Measurements from ENCODE around the gene LIN37.
A peak's percentile ranks its signal among the peaks of the same experiment; 100 is the strongest.

Gene LIN37

DNA sequence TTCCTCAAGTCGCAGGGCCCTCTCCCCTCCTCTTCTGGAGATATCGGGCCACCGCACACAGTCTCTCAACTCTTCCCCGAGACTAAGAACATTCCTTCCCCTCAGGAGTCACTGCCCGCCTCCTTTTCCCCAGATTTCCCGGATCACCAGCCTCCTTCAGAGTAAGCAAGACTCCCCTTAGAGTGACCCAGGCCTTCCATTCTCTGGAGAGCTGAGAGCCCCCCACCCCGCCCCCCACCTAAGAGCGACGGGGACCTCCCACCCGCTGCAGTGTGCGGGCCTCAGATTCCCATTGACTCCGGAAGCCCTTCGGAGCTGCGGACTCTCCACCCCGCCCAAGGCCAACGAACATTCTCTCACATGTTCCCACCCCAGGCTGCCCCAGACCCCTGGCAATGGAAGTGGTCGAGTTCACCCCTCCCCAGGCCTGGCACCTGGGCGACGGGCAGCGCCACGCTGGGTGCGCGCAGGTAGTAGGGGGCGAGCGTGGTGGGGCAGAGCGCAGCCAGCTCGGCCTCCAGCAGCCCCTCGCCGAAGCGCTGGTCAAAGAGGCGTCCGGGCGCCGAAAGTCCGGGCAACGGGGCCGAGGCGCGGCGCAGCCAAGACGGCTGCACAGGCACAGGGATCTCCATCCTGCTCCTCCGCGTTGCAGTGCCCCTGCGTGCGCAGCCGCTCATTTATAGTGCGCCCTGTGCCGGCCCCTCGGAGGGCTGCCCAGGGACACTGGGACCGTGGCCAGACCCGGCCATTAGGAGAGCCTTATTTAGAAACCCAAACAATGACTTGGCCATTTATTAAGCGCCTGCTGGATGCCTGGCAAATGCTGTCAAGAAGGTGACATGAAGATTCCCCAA lies 8.2 kb downstream of the LIN37 start, which contains the start of gene HSPB6:
Gene HSPB6, minus strand, starts transcription at position 653 of the 854 bp plus-strand sequence. Its CDS starts 21 bp downstream, at position 632.
- Histone ChIP-seq H3K4me1 (ENCODE audit: control insufficient read depth, insufficient read depth, low read length) (peaks cover 9% of the 10 kb centered on the region; the same call in 1 of the 2 replicates), H3K27me3 (ENCODE audit: control insufficient read depth, insufficient read depth, low read length) (peaks cover 3% of the 10 kb centered on the region; the same call in 1 of the 2 replicates), H3K36me3 (ENCODE audit: control insufficient read depth, insufficient read depth, low read length) (peaks cover 21% of the 10 kb centered on the region; the same call in 1 of the 2 replicates)

DNA sequence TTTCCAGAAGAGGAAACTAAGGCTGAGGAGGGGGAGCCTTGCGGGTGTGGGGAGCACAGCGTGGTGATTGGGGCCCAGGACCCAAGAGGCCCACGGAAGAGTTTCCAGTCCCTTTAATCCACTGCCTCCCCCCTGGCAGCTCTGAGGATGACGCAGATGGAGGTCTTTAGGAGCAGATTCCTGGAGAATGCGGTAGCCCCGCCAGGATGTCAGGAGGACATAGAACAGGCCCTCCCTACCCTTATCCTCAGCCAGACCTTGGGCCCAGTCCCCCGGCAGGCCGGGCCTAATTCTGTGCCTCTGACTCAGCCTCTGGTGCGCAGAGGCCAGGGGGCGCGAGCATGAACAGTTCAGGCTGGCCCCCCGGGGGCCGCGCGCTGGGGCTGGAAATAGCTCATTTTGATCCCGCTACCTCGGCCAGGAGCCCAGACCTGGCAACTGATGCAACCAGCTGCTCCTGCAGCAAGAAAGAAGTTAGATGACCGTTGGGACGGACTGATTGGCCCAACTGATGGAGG lies 8.9 kb downstream of the LIN37 start:
- Histone ChIP-seq H3K27me3 (ENCODE audit: control insufficient read depth, insufficient read depth, low read length) (peaks cover 3% of the 10 kb centered on the region; the same call in 1 of the 2 replicates), H3K27ac (ENCODE audit: low read depth, low read length) (peak overlapping the region; percentile 85), H3K4me3 (ENCODE audit: low read depth, low read length) (peak overlapping the region; percentile 98), H3K36me3 (ENCODE audit: control insufficient read depth, insufficient read depth, low read length) (peaks cover 27% of the 10 kb centered on the region), H3K9me3 (ENCODE audit: control insufficient read depth, insufficient read depth, low read length) (no peaks in the 10 kb centered on the region), H3K9ac (ENCODE audit: low read depth, low read length) (peak overlapping the region; percentile 28), H3K4me1 (ENCODE audit: control insufficient read depth, insufficient read depth, low read length) (peaks cover 9% of the 10 kb centered on the region; the same call in 1 of the 2 replicates)

More for the DNA sequence above, 8.2 kb downstream of the LIN37 start, which contains the start of gene HSPB6:
- peak within 1 kb of the TSS; percentile 28 for H3K9ac ChIP-seq (ENCODE audit: low read depth, low read length)
- H3K27ac ChIP-seq (ENCODE audit: low read depth, low read length) = peak within 1 kb of the TSS; percentile 85
- H3K9me3 ChIP-seq (ENCODE audit: control insufficient read depth, insufficient read depth, low read length) = no peaks in the 10 kb centered on the region
- peak within 1 kb of the TSS; percentile 98 for H3K4me3 ChIP-seq (ENCODE audit: low read depth, low read length)

DNA sequence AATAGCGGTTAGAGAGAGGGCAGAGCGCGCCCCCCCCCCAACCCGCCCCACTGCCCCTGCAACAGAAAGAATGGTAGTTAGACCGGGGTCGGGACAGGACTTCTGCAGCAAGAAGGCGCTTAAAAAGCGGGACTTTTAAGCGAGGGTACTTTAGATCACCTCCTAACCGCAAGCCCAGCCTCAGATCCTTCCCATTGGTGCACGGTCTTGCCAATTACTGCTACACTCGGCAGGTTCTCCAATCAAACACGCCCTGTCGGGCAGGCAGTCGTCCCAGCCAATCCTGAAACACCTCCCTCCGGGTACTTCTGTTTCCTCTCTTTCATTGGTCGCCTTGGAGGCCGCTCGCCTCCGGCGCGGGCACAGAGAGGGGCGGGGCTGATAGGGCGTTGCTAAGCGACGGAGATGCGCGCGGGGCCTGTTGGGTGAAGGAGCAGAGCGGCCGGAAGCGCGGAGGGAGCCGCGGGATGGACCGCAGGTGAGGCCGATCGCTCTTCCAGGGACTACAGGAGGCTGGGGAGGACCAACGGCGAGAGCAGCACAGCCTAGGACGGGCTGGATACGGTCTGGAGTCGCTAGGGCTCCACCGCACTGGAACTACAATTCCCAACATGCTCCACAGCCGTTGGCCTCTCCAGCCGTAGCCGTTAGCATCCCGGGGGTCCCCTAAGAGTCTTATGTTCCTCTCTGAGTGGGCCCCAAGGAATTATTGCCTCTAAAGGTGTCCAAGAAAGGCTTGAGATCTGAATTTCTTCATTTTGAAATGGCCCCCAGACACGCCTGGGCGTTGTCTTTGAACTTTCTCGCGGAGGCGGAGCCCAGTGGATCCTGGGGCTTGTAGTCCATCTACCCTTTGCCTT lies 9.6 kb downstream of the LIN37 start, which contains the start of gene PROSER3:
Gene PROSER3, plus strand, starts transcription at position 428 of the 860 bp plus-strand sequence. Its CDS starts 40 bp downstream, at position 468.
- peaks cover 3% of the 10 kb centered on the region; the same call in 1 of the 2 replicates for H3K27me3 ChIP-seq (ENCODE audit: control insufficient read depth, insufficient read depth, low read length)
- H3K4me3 ChIP-seq (ENCODE audit: low read depth, low read length) = peak within 1 kb of the TSS; percentile 98
- peaks cover 9% of the 10 kb centered on the region; the same call in 1 of the 2 replicates for H3K4me1 ChIP-seq (ENCODE audit: control insufficient read depth, insufficient read depth, low read length)
- peak within 1 kb of the TSS; percentile 89 for H3K9ac ChIP-seq (ENCODE audit: low read depth, low read length)
- peak within 1 kb of the TSS; percentile 85 for H3K27ac ChIP-seq (ENCODE audit: low read depth, low read length)
- peaks cover 23% of the 10 kb centered on the region for H3K36me3 ChIP-seq (ENCODE audit: control insufficient read depth, insufficient read depth, low read length)
- H3K9me3 ChIP-seq (ENCODE audit: control insufficient read depth, insufficient read depth, low read length) = no peaks in the 10 kb centered on the region

- H3K27ac ChIP-seq (ENCODE audit: low read depth, low read length) = no peak overlapping the region
- H3K4me1 ChIP-seq (ENCODE audit: control insufficient read depth, insufficient read depth, low read length) = peaks cover 9% of the 10 kb centered on the region; the same call in 1 of the 2 replicates
- H3K9me3 ChIP-seq (ENCODE audit: control insufficient read depth, insufficient read depth, low read length) = no peaks in the 10 kb centered on the region
- no peak overlapping the region for H3K4me3 ChIP-seq (ENCODE audit: low read depth, low read length)
- H3K27me3 ChIP-seq (ENCODE audit: control insufficient read depth, insufficient read depth, low read length) = peaks cover 3% of the 10 kb centered on the region; the same call in 1 of the 2 replicates
- no peak overlapping the region for H3K9ac ChIP-seq (ENCODE audit: low read depth, low read length)
- peaks cover 31% of the 10 kb centered on the region for H3K36me3 ChIP-seq (ENCODE audit: control insufficient read depth, insufficient read depth, low read length)
Measured at GRCh38 chr19:35759697-35760096, 11.3 kb downstream of the LIN37 start.

- Histone ChIP-seq H3K36me3 (ENCODE audit: control insufficient read depth, insufficient read depth, low read length) (peaks cover 37% of the 10 kb centered on the region), H3K9me3 (ENCODE audit: control insufficient read depth, insufficient read depth, low read length) (no peaks in the 10 kb centered on the region), H3K4me1 (ENCODE audit: control insufficient read depth, insufficient read depth, low read length) (peaks cover 9% of the 10 kb centered on the region; the same call in 1 of the 2 replicates), H3K4me3 (ENCODE audit: low read depth, low read length) (no peak overlapping the region), H3K27me3 (ENCODE audit: control insufficient read depth, insufficient read depth, low read length) (no peaks in the 10 kb centered on the region; the same call in 1 of the 2 replicates), H3K9ac (ENCODE audit: low read depth, low read length) (no peak overlapping the region), H3K27ac (ENCODE audit: low read depth, low read length) (no peak overlapping the region)
Measured at GRCh38 chr19:35760711-35761349, 12.5 kb downstream of the LIN37 start.

GRCh38 chr19:35764432-35765315 lies 16.3 kb downstream of the LIN37 start:
- no peak overlapping the region for H3K4me3 ChIP-seq (ENCODE audit: low read depth, low read length)
- peaks cover 41% of the 10 kb centered on the region for H3K36me3 ChIP-seq (ENCODE audit: control insufficient read depth, insufficient read depth, low read length)

GRCh38 chr19:35766571-35767104 lies 18.3 kb downstream of the LIN37 start:
- H3K36me3 ChIP-seq (ENCODE audit: control insufficient read depth, insufficient read depth, low read length) = peaks cover 29% of the 10 kb centered on the region
- no peak overlapping the region for H3K4me3 ChIP-seq (ENCODE audit: low read depth, low read length)
- no peaks in the 10 kb centered on the region for H3K9me3 ChIP-seq (ENCODE audit: control insufficient read depth, insufficient read depth, low read length)
- H3K4me1 ChIP-seq (ENCODE audit: control insufficient read depth, insufficient read depth, low read length) = no peaks in the 10 kb centered on the region; the same call in 1 of the 2 replicates
- H3K27me3 ChIP-seq (ENCODE audit: control insufficient read depth, insufficient read depth, low read length) = no peaks in the 10 kb centered on the region
- H3K27ac ChIP-seq (ENCODE audit: low read depth, low read length) = no peak overlapping the region
- no peak overlapping the region for H3K9ac ChIP-seq (ENCODE audit: low read depth, low read length)

More at GRCh38 chr19:35764432-35765315, 16.3 kb downstream of the LIN37 start:
- no peak overlapping the region for H3K27ac ChIP-seq (ENCODE audit: low read depth, low read length)
- no peak overlapping the region for H3K9ac ChIP-seq (ENCODE audit: low read depth, low read length)
- no peaks in the 10 kb centered on the region for H3K9me3 ChIP-seq (ENCODE audit: control insufficient read depth, insufficient read depth, low read length)
- no peaks in the 10 kb centered on the region; the same call in 1 of the 2 replicates for H3K4me1 ChIP-seq (ENCODE audit: control insufficient read depth, insufficient read depth, low read length)
- no peaks in the 10 kb centered on the region for H3K27me3 ChIP-seq (ENCODE audit: control insufficient read depth, insufficient read depth, low read length)

- H3K36me3 ChIP-seq (ENCODE audit: control insufficient read depth, insufficient read depth, low read length) = peaks cover 20% of the 10 kb centered on the region
- H3K4me3 ChIP-seq (ENCODE audit: low read depth, low read length) = no peak overlapping the region
- no peak overlapping the region for H3K27ac ChIP-seq (ENCODE audit: low read depth, low read length)
- H3K27me3 ChIP-seq (ENCODE audit: control insufficient read depth, insufficient read depth, low read length) = no peaks in the 10 kb centered on the region
- H3K4me1 ChIP-seq (ENCODE audit: control insufficient read depth, insufficient read depth, low read length) = no peaks in the 10 kb centered on the region; the same call in 1 of the 2 replicates
- H3K9me3 ChIP-seq (ENCODE audit: control insufficient read depth, insufficient read depth, low read length) = no peaks in the 10 kb centered on the region
- H3K9ac ChIP-seq (ENCODE audit: low read depth, low read length) = no peak overlapping the region
Measured at GRCh38 chr19:35767288-35768081, 19.1 kb downstream of the LIN37 start.

GRCh38 chr19:35768082-35768421 lies 19.7 kb downstream of the LIN37 start:
- H3K27me3 ChIP-seq (ENCODE audit: control insufficient read depth, insufficient read depth, low read length) = no peaks in the 10 kb centered on the region
- no peaks in the 10 kb centered on the region; the same call in 1 of the 2 replicates for H3K4me1 ChIP-seq (ENCODE audit: control insufficient read depth, insufficient read depth, low read length)
- peaks cover 19% of the 10 kb centered on the region for H3K36me3 ChIP-seq (ENCODE audit: control insufficient read depth, insufficient read depth, low read length)
- H3K4me3 ChIP-seq (ENCODE audit: low read depth, low read length) = no peak overlapping the region
- H3K27ac ChIP-seq (ENCODE audit: low read depth, low read length) = no peak overlapping the region
- H3K9ac ChIP-seq (ENCODE audit: low read depth, low read length) = no peak overlapping the region
- H3K9me3 ChIP-seq (ENCODE audit: control insufficient read depth, insufficient read depth, low read length) = no peaks in the 10 kb centered on the region

Measured in HUES48 (cell line).